ENCODE results near the gene DRD4. TPM values are rescaled to one million over a fixed set of nuclear protein-coding genes. Genes with fewer than 3 reads are reported as not detected.

Gene DRD4
- total RNA-seq, 3 donors from 2014 or later = 1.2 to 2.4 (median 1.8) TPM

DNA sequence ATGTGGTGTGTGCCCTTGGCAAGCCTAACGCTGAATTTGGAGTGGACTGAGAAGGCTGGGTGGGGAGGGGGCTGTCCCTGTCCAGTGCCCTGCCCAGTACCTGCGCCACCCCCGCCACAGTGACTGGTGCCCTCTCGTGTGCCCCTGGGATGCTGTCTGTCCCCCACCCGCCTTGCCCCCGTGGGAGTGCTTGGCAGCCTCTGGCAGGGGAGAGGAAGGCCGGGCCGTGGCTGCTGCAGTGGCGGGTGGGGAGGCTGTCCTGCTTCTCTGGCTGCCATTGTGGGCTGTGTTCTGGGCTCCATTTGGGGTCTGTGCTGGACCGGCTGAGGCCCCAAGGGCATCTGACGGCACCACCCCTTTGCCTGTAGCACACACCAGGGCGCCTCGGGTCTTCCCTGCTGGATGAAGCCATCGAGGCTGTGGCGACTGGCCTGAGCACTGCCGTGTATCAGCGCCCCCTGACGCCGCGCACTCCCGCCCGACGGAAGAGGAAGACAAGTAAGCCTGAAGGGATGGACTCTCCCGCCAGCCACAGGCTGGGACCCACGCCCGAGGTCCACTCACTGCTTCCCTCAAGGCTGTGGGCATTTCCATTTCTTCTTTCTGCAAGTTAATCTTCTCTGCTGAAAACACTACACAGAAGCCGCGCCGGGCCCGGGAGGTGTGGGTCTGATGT, 38.9 kb upstream of the DRD4 start:
- Histone ChIP-seq H3K36me3 (ENCODE audit: low read depth) (peaks cover 4% of the 10 kb centered on the region), H3K4me1 (ENCODE audit: low read depth) (no peaks in the 10 kb centered on the region), H3K9me3 (no peaks in the 10 kb centered on the region), H3K4me3 (no peak overlapping the region)
- intact Hi-C loops (cut with DNase I, micrococcal nuclease) = no loop called here
- DNase-seq (peak in 1 of 3 donors; percentile 19), ATAC-seq (no peak)
- TF ChIP-seq, protein P1, sequence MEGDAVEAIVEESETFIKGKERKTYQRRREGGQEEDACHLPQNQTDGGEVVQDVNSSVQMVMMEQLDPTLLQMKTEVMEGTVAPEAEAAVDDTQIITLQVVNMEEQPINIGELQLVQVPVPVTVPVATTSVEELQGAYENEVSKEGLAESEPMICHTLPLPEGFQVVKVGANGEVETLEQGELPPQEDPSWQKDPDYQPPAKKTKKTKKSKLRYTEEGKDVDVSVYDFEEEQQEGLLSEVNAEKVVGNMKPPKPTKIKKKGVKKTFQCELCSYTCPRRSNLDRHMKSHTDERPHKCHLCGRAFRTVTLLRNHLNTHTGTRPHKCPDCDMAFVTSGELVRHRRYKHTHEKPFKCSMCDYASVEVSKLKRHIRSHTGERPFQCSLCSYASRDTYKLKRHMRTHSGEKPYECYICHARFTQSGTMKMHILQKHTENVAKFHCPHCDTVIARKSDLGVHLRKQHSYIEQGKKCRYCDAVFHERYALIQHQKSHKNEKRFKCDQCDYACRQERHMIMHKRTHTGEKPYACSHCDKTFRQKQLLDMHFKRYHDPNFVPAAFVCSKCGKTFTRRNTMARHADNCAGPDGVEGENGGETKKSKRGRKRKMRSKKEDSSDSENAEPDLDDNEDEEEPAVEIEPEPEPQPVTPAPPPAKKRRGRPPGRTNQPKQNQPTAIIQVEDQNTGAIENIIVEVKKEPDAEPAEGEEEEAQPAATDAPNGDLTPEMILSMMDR (IDR thresholded peaks at IDR 0.05) = no peak

DNA sequence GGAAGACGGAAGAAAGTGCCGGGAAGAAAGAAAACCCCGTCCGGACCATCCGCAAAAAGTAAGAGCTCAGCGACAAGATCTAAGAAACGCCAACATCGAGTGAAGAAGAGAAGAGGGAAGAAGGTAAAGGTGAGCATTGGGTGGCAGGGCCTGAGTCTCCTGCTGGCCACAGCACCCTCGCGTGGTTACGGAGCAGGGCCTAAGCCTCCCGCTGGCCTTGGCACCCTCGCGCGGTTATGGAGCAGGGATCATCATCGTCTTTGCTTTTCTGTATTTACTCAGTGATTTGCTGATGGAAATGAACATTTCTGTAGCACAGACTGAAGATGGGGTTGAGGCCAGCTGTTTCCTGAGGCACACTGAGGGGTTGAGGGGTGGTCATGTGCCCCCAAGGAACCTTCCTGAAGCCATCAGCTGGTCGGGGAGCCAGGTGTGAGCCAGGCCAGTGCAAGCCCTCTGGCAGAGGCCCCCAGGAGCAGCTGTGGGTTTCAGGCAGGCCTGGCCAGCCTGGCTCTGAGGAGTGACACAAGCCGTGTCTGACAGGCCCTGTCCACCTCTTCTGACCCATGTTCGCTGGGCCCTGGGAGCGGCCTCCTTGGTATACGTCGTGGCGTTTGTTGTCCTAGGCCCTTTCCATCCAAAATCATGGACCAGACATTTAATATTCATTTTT, 35.4 kb upstream of the DRD4 start:
- Histone ChIP-seq H3K9me3 (no peaks in the 10 kb centered on the region), H3K4me3 (no peak overlapping the region), H3K36me3 (ENCODE audit: low read depth) (peaks cover 19% of the 10 kb centered on the region), H3K4me1 (ENCODE audit: low read depth) (no peaks in the 10 kb centered on the region)
- TF ChIP-seq, protein P1 (IDR thresholded peaks at IDR 0.05) = no peak
- DNase-seq (peak in 1 of 3 donors; percentile 19), ATAC-seq (no peak)
- intact Hi-C loops (cut with DNase I, micrococcal nuclease) = no loop called here

DNA sequence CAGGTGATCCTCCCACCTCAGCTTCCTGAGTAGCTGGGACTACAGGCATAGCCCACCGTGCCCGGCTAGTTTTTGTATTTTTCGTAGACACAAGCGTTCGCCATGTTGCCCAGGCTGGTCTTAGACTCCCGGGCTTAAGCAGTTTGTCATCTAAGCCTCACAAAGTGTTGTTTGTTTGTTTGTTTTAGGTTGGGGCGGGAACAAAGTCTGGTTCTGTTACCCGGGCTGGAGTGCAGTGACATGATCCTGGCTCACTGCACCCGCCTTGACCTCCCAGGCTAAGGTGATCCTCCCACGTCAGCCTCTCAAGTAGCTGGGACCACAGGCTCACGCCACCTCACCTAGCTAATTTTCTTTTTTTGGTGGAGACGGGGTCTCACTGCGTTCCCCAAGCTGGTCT, 33.9 kb upstream of the DRD4 start:
- intact Hi-C loops (cut with DNase I, micrococcal nuclease) = no loop called here
- DNase-seq = no peak
- no peaks in the 10 kb centered on the region for H3K9me3 ChIP-seq
- no peak overlapping the region for H3K4me3 ChIP-seq
- ATAC-seq = no peak
- peaks cover 19% of the 10 kb centered on the region for H3K36me3 ChIP-seq (ENCODE audit: low read depth)
- H3K4me1 ChIP-seq (ENCODE audit: low read depth) = no peaks in the 10 kb centered on the region
- TF ChIP-seq, protein P1 (IDR thresholded peaks at IDR 0.05) = no peak

- no peak for ATAC-seq
- intact Hi-C loops (cut with DNase I, micrococcal nuclease) = no loop called here
- Histone ChIP-seq H3K4me3 (no peak overlapping the region), H3K4me1 (ENCODE audit: low read depth) (no peaks in the 10 kb centered on the region), H3K36me3 (ENCODE audit: low read depth) (peaks cover 19% of the 10 kb centered on the region), H3K9me3 (no peaks in the 10 kb centered on the region)
- TF ChIP-seq, protein P1 (IDR thresholded peaks at IDR 0.05) = no peak
- peak in 2 of 3 donors; percentile 16 to 48 for DNase-seq
These were observed 31.6 kb upstream of the DRD4 start for GRCh38 chr11:605286-606129.

DNA sequence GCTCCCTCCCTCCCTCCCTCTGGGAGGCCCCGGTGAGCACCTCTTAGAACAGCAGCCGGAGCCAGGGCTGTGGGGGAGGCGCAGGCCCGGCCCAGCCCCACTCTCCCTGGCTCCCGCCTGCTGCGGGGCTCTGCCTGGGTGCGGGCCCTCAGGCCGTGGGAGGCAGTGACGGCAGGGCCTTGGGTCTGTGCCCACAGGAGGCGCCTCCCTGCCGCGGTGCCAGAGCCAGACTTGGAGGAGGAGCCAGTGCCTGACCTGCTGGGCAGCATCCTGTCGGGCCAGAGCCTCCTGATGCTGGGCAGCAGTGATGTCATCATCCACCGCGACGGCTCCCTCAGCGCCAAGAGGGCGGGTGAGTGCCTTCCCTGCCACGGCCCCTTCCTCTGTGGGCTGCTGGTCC, 30.8 kb upstream of the DRD4 start:
- no peaks in the 10 kb centered on the region for H3K4me1 ChIP-seq (ENCODE audit: low read depth)
- intact Hi-C loops (cut with DNase I, micrococcal nuclease) = no loop called here
- H3K9me3 ChIP-seq = no peaks in the 10 kb centered on the region
- DNase-seq (peak in 2 of 3 donors; percentile 40 to 61), ATAC-seq (peak; percentile 22)
- peaks cover 19% of the 10 kb centered on the region for H3K36me3 ChIP-seq (ENCODE audit: low read depth)
- TF ChIP-seq, protein P1 (IDR thresholded peaks at IDR 0.05) = no peak
- no peak overlapping the region for H3K4me3 ChIP-seq
